ENCODE data around the gene PTPN11. TPM values are rescaled to one million over a fixed set of nuclear protein-coding genes. Genes with fewer than 3 reads are reported as not detected.
A peak's percentile ranks its signal among the peaks of the same experiment; 100 is the strongest.
"Not testable (repeated sequence)": the region's sequence is repeated elsewhere in the genome, so short reads cannot be mapped to it uniquely, and the experiment has no call there.

Gene PTPN11
- total RNA-seq, 1 experiment from 2014 or later, result 65.3 TPM

DNA sequence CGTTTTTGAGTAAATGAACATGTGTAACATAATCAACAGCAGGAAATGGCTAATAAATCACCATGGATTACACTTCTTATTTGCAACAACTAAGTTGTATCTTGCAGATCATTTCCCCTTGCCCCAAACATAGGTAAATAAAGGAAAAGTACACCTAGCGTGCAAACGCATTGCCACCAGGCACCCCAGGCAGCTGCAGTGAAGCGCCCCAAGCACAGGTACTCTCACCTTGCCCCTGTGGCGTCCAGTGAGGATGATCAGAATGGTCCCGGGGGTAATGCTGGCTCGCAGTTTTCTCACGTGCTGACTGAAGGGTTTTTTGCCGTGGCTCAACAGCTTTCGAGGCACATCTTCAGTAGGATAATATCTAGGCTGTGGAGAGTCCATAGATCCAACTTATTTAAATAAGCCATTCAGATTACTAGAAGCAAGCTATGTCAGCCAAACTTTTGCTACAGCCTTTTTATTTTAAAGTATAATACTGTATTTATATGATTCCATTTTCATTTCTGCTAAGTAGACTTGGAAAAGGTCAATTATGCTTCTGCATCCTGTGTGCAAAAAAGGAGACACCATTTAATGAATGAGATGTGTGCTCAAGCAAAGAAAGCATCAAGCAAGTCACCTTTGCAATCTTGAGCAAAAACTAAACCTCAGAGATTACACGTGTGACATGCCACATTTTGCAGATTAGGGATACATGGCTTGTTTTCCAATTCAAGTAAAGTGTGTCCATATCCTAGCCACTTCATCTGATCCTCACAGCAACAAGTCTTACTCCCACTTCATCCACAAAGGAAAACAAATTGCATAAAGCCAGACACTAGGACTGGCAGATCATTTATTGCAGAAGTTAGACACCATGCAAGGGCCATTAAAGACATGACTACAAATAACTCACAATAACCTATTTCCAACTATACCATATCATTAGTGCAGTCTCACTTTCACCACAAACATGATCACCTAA is 11.9 kb upstream of the PTPN11 start:
- Histone ChIP-seq H3K9me3 (ENCODE audit: low read length) (no peaks in the 10 kb centered on the region), H2AFZ (ENCODE audit: low read length) (no peak overlapping the region), H3K4me3 (ENCODE audit: low read length) (no peak overlapping the region), H3K36me3 (ENCODE audit: insufficient read depth, low read length) (peaks cover 36% of the 10 kb centered on the region), H3K9ac (ENCODE audit: low read length) (no peak overlapping the region), H4K20me1 (ENCODE audit: insufficient read depth, low read depth, low read length) (peaks cover 22% of the 10 kb centered on the region), H3K9me2 (replicated peaks; ENCODE audit: insufficient read depth, low read length) (no peaks in the 10 kb centered on the region), H3K27ac (ENCODE audit: low read length) (no peak overlapping the region), H3K79me2 (ENCODE audit: low read length) (peaks cover 18% of the 10 kb centered on the region), H3K27me3 (ENCODE audit: low read length) (no peaks in the 10 kb centered on the region), H3K4me1 (ENCODE audit: low read length) (peaks cover 25% of the 10 kb centered on the region), H3K4me2 (ENCODE audit: low read depth, low read length, poor library complexity, severe bottlenecking) (peak overlapping the region; percentile 100)
- no peak for DNase-seq

DNA sequence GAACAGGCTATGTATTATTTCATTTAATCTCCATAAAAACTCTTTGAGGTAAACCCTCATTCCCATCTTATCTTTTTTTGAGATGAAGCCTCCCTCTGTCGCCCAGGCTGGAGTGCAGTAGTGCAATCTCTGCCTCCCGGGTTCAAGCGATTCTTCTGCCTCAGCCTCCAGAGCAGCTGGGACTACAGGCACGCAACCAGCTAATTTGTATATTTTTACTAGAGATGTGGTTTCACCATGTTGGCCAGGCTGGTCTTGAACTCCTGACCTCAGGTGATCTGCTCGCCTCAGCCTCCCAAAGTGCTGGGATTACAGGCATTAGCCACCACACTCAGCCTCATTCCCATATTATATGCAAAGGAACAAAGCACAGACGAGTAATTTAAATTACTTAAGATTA is 11.1 kb upstream of the PTPN11 start:
- not testable (repeated sequence) for H3K27me3 ChIP-seq (ENCODE audit: low read length)
- Histone ChIP-seq H3K4me3 (ENCODE audit: low read length) (peak overlapping the region; percentile 97), H4K20me1 (ENCODE audit: insufficient read depth, low read depth, low read length) (peaks cover 22% of the 10 kb centered on the region)

DNA sequence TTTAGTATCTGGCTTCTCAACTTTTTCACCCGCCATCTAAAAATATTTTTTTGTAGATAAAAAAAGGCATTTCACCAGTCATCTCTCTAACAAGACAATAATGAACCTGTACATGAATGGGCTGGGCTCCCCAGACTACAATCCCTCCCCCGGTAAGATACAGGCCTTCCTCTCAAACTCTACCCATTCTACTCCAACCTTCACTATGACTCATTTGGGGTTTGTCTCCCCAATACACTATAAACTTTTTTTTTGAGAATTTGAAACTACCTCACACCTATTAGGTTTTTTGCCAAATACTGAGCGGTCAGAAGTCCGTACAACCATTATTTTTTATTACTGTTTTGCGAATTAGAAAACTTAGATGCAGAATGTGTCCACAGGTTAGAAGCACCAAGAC is 10.1 kb upstream of the PTPN11 start:
- H3K36me3 ChIP-seq (ENCODE audit: insufficient read depth, low read length), result peaks cover 36% of the 10 kb centered on the region
- no peak overlapping the region for H2AFZ ChIP-seq (ENCODE audit: low read length)
- peak overlapping the region; percentile 97 for H3K4me3 ChIP-seq (ENCODE audit: low read length)

More for the DNA sequence above, 11.1 kb upstream of the PTPN11 start:
- H2AFZ ChIP-seq (ENCODE audit: low read length); DNase-seq; H3K9me3 ChIP-seq (ENCODE audit: low read length); H3K9ac ChIP-seq (ENCODE audit: low read length); H3K9me2 ChIP-seq (replicated peaks; ENCODE audit: insufficient read depth, low read length): not testable (repeated sequence)
- Histone ChIP-seq H3K27ac (ENCODE audit: low read length) (peak overlapping the region; percentile 94; the same call in 1 of the 2 replicates), H3K4me1 (ENCODE audit: low read length) (peaks cover 25% of the 10 kb centered on the region), H3K4me2 (ENCODE audit: low read depth, low read length, poor library complexity, severe bottlenecking) (peak overlapping the region; percentile 100), H3K36me3 (ENCODE audit: insufficient read depth, low read length) (peaks cover 36% of the 10 kb centered on the region), H3K79me2 (ENCODE audit: low read length) (peaks cover 18% of the 10 kb centered on the region)

DNA sequence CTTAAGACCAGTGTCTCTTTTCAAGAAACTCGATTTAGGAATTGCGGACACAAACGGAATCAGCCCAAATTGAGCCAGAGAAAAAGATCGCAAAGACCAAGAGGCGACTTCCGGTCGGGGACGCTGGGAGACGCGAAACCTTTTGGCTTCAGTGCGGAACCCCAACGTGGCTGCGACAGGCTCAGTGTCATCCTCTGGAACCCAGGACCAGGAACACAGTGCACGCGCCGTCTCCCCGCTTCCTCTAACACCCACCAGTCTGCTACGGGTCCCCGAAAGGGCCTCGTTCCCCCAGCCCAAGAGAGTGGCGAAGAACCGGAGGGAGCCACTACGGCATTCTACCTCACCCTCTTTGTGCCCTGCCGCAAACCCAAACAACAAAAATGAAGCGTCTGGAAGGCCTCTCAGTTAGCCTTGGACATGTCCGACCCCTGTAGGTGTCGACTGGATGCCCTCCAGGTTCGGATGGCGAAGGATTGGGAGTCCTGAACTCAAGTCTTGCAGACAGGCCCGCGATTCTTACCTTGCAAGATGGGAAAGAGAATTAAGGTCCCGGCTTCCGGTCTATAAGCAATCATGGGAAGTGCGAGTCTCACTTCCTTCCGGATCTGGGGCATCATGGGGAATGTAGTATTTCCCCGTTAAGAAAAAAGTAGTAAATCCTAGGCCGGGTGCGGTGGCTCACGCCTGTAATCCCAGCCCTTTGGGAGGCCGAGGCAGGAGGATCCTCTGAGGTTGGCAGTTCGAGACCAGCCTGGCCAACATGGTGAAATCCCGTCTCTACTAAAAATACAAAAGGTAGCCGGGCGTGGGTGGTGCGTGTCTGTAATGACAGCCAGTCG is 9.5 kb upstream of the PTPN11 start, which contains the start of gene RPL6:
TSS of gene RPL6 (minus strand) at position 542 of the 842 bp plus-strand sequence. CDS start 949 bp downstream, outside the sequence.
- H3K9ac ChIP-seq (ENCODE audit: low read length), result peak within 1 kb of the TSS; percentile 90
- H3K4me3 ChIP-seq (ENCODE audit: low read length), result peak within 1 kb of the TSS; percentile 97
- peak; percentile 96 for DNase-seq
- peaks cover 36% of the 10 kb centered on the region for H3K36me3 ChIP-seq (ENCODE audit: insufficient read depth, low read length)
- H3K4me2 ChIP-seq (ENCODE audit: low read depth, low read length, poor library complexity, severe bottlenecking), result peak within 1 kb of the TSS; percentile 100
- H3K27ac ChIP-seq (ENCODE audit: low read length), result peak within 1 kb of the TSS; percentile 94
- H3K9me3 ChIP-seq (ENCODE audit: low read length), result no peaks in the 10 kb centered on the region
- no peaks in the 10 kb centered on the region for H3K9me2 ChIP-seq (replicated peaks; ENCODE audit: insufficient read depth, low read length)
- peak within 1 kb of the TSS; percentile 72; the same call in 1 of the 2 replicates for H2AFZ ChIP-seq (ENCODE audit: low read length)
- peaks cover 25% of the 10 kb centered on the region for H3K4me1 ChIP-seq (ENCODE audit: low read length)
- peaks cover 18% of the 10 kb centered on the region for H3K79me2 ChIP-seq (ENCODE audit: low read length)
- H3K27me3 ChIP-seq (ENCODE audit: low read length), result no peaks in the 10 kb centered on the region
- H4K20me1 ChIP-seq (ENCODE audit: insufficient read depth, low read depth, low read length), result peaks cover 22% of the 10 kb centered on the region

More for the DNA sequence above, 10.1 kb upstream of the PTPN11 start:
- Histone ChIP-seq H3K27ac (ENCODE audit: low read length) (peak overlapping the region; percentile 94), H3K4me1 (ENCODE audit: low read length) (peaks cover 25% of the 10 kb centered on the region), H3K9ac (ENCODE audit: low read length) (peak overlapping the region; percentile 90), H3K79me2 (ENCODE audit: low read length) (peaks cover 18% of the 10 kb centered on the region), H4K20me1 (ENCODE audit: insufficient read depth, low read depth, low read length) (peaks cover 22% of the 10 kb centered on the region), H3K9me3 (ENCODE audit: low read length) (no peaks in the 10 kb centered on the region), H3K9me2 (replicated peaks; ENCODE audit: insufficient read depth, low read length) (no peaks in the 10 kb centered on the region), H3K27me3 (ENCODE audit: low read length) (no peaks in the 10 kb centered on the region), H3K4me2 (ENCODE audit: low read depth, low read length, poor library complexity, severe bottlenecking) (peak overlapping the region; percentile 100)
- DNase-seq, result no peak

DNA sequence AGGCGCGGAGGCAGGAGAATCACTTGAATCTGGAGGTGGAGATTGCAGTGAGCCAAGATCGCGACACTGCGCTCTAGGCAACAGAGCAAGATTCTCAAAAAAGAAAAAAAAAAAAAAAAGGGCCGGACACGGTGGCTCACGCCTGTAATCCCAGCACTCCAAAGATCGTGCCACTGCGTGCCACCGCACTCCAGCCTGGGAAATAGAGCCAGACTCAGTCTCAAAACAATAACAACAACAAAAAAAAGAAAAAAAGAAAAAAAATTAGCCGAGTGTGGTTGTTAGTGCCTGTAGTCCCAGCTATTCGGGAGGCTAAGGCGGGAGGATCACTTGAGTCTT is 8.9 kb upstream of the PTPN11 start:
- no peak for DNase-seq
- Histone ChIP-seq H3K9me3 (ENCODE audit: low read length) (no peaks in the 10 kb centered on the region), H3K36me3 (ENCODE audit: insufficient read depth, low read length) (peaks cover 36% of the 10 kb centered on the region), H3K27ac (ENCODE audit: low read length) (no peak overlapping the region), H2AFZ (ENCODE audit: low read length) (peak overlapping the region; percentile 72; the same call in 1 of the 2 replicates), H3K79me2 (ENCODE audit: low read length) (peaks cover 18% of the 10 kb centered on the region), H3K9me2 (replicated peaks; ENCODE audit: insufficient read depth, low read length) (no peaks in the 10 kb centered on the region), H3K27me3 (ENCODE audit: low read length) (no peaks in the 10 kb centered on the region), H3K4me1 (ENCODE audit: low read length) (peaks cover 25% of the 10 kb centered on the region), H4K20me1 (ENCODE audit: insufficient read depth, low read depth, low read length) (peaks cover 22% of the 10 kb centered on the region), H3K4me3 (ENCODE audit: low read length) (peak overlapping the region; percentile 97), H3K4me2 (ENCODE audit: low read depth, low read length, poor library complexity, severe bottlenecking) (peak overlapping the region; percentile 15), H3K9ac (ENCODE audit: low read length) (no peak overlapping the region)

DNA sequence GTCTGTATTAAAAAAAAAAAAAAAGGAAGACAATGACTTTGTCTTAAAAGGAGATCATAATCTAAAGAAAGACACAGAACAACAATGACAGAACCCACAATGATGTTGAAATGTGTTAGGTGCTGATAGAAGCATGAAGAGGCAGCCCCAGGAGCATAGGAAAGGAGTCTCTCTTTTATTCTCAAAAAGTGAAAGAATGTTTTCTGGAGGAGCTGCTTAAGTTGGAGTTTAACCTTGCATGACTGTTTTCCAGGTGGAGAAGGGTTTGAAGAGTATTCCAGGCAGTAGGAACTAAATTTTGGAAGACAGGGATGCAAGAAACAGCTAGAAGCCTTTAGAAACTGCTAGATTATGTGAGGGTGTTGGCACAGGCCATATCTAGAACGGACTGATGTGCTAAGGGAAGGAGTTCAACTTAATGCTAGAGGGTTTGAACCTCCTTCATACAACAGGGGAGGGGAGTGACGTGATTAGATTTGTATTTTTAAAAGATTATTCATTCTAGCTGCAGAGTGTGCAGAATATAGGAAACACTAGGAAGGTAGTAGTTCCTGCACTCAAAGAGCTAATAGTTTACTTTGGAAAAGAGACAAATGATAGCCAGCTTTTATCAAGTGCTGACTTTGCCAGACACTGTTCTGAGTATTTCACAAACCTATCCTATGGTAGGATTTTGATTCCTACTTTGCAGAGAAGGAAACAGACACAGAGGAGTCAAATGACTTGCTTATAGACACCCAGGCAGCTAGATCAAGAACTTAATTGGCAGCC is 4.7 kb upstream of the PTPN11 start:
- H3K4me1 ChIP-seq (ENCODE audit: low read length), result peaks cover 11% of the 10 kb centered on the region
- no peaks in the 10 kb centered on the region for H4K20me1 ChIP-seq (ENCODE audit: insufficient read depth, low read depth, low read length)
- no peak for DNase-seq
- H3K9ac ChIP-seq (ENCODE audit: low read length), result no peak overlapping the region
- H3K4me2 ChIP-seq (ENCODE audit: low read depth, low read length, poor library complexity, severe bottlenecking), result no peak overlapping the region
- H3K4me3 ChIP-seq (ENCODE audit: low read length), result no peak overlapping the region
- no peak overlapping the region for H3K27ac ChIP-seq (ENCODE audit: low read length)
- no peaks in the 10 kb centered on the region for H3K9me3 ChIP-seq (ENCODE audit: low read length)
- H2AFZ ChIP-seq (ENCODE audit: low read length), result no peak overlapping the region
- H3K27me3 ChIP-seq (ENCODE audit: low read length), result no peaks in the 10 kb centered on the region
- no peaks in the 10 kb centered on the region for H3K36me3 ChIP-seq (ENCODE audit: insufficient read depth, low read length)
- H3K79me2 ChIP-seq (ENCODE audit: low read length), result peaks cover 8% of the 10 kb centered on the region
- no peaks in the 10 kb centered on the region for H3K9me2 ChIP-seq (replicated peaks; ENCODE audit: insufficient read depth, low read length)

DNA sequence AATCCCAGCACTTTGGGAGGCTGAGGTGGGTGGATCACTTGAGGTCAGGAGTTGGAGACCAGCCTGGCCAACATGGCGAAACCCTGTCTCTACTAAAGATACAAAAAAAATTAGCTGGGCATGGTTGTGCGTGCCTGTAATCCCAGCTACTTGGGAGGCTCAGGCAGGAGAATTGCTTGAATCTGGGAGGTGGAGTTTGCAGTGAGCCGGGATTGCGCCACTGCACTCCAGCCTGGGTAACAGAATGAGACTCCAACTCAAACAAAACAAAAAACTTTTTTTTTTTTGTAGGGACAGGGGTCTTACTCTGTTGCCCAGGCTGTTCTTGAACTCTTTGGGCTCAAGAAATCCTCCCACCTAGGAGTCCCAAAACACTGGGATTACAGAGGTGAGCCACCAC is 3.3 kb upstream of the PTPN11 start:
- H4K20me1 ChIP-seq (ENCODE audit: insufficient read depth, low read depth, low read length); H3K27ac ChIP-seq (ENCODE audit: low read length); DNase-seq; H3K9me3 ChIP-seq (ENCODE audit: low read length); H3K27me3 ChIP-seq (ENCODE audit: low read length); H3K4me2 ChIP-seq (ENCODE audit: low read depth, low read length, poor library complexity, severe bottlenecking); H3K4me3 ChIP-seq (ENCODE audit: low read length); H2AFZ ChIP-seq (ENCODE audit: low read length); H3K36me3 ChIP-seq (ENCODE audit: insufficient read depth, low read length); H3K9me2 ChIP-seq (replicated peaks; ENCODE audit: insufficient read depth, low read length); H3K9ac ChIP-seq (ENCODE audit: low read length): not testable (repeated sequence)
- H3K4me1 ChIP-seq (ENCODE audit: low read length), result peaks cover 17% of the 10 kb centered on the region
- peaks cover 20% of the 10 kb centered on the region for H3K79me2 ChIP-seq (ENCODE audit: low read length)
